Measurements from ENCODE around the gene SLC31A1. TPM values are rescaled to one million over a fixed set of nuclear protein-coding genes. Genes with fewer than 3 reads are reported as not detected.

SLC31A1 gene
- total RNA-seq, 1 experiment from 2014 or later: 17.6 TPM

DNA sequence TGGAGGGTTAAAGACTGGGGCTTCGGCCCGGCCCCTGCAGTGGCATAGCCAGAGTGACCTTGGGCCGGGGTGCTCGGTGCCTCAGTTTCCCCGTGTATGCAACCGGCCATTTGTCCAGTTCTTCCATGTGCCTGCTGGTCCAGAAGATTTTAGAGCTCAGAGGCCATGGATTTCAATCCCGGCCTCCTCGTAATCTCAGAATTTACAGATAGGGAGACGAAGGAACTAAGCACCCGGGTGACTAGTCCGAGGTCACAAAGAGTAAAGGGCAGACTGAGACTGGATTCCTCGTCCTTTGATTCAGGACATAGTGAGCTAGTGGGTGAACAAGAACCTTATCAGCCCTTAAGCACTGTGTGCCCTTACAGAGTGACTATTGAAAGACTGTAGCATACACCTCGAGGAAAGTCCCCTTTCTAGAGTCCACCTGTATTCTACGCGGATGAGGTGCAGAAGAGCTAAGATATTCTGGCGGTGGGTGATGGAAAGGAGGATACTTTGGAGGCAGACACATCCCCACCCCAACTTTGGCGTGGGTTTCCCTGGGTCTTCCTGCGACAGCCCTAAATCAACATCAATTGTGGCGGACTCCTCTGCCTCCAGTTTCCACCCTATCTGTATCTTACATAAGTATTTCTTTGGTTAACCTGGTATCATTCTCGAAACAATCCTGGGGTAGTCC, 597 bp downstream of the SLC31A1 start:
- CTCF ChIA-PET: interaction anchor here (0.6 kb wide), 2 partner anchors 112 to 155 kb away, joined by 3 to 6 read pairs; partner anchors contain the start of gene HDHD3
- BruUV-seq (replicated peaks): TSS peak; percentile 95
- intact Hi-C loops (cut with micrococcal nuclease; ENCODE audit: unreplicated experiment): no loop called here
- H3K9me3 ChIP-seq (ENCODE audit: control insufficient read depth, insufficient read depth, low read depth, low read length): no peaks in the 10 kb centered on the region
- H3K4me3 ChIP-seq (ENCODE audit: low read depth in 2 of 2, low read length in 2 of 2): peak overlapping the region; percentile 95 to 98
- POLR2A ChIA-PET: no interaction called here
- H3K36me3 ChIP-seq (ENCODE audit: control insufficient read depth, insufficient read depth, low read length): no peaks in the 10 kb centered on the region; the same call in 1 of the 2 replicates
- TF ChIP-seq REST (IDR thresholded peaks at IDR 0.05; ENCODE audit: insufficient read depth in 1 of 2, low read depth in 2 of 2, low read length in 1 of 2) (no peak), TCF7L2 (IDR thresholded peaks at IDR 0.05; ENCODE audit: low read depth, low read length) (no peak), SIN3A (IDR thresholded peaks at IDR 0.05; ENCODE audit: borderline replicate concordance, insufficient read depth, low read depth, low read length) (no peak), POLR2AphosphoS5 (IDR thresholded peaks at IDR 0.05; ENCODE audit: low read depth, low read length) (no peak)
- TF ChIP-seq, protein P1, sequence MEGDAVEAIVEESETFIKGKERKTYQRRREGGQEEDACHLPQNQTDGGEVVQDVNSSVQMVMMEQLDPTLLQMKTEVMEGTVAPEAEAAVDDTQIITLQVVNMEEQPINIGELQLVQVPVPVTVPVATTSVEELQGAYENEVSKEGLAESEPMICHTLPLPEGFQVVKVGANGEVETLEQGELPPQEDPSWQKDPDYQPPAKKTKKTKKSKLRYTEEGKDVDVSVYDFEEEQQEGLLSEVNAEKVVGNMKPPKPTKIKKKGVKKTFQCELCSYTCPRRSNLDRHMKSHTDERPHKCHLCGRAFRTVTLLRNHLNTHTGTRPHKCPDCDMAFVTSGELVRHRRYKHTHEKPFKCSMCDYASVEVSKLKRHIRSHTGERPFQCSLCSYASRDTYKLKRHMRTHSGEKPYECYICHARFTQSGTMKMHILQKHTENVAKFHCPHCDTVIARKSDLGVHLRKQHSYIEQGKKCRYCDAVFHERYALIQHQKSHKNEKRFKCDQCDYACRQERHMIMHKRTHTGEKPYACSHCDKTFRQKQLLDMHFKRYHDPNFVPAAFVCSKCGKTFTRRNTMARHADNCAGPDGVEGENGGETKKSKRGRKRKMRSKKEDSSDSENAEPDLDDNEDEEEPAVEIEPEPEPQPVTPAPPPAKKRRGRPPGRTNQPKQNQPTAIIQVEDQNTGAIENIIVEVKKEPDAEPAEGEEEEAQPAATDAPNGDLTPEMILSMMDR (IDR thresholded peaks at IDR 0.05): no peak
- ATAC-seq (peak; percentile 37), DNase-seq (ENCODE audit: low read depth, low spot score) (no peak)
- peaks cover 8% of the 10 kb centered on the region for H3K4me1 ChIP-seq (ENCODE audit: control insufficient read depth, insufficient read depth, low read length)
- no peaks in the 10 kb centered on the region for H3K27me3 ChIP-seq (ENCODE audit: control insufficient read depth, insufficient read depth, low read length)
- H3K27ac ChIP-seq (ENCODE audit: low read length): peak overlapping the region; percentile 81
- in situ Hi-C loops (cut with HindIII; ENCODE audit: low pct_unique_long_range_greater_than_20kb, low sequenced_read_pairs): no loop called here

DNA sequence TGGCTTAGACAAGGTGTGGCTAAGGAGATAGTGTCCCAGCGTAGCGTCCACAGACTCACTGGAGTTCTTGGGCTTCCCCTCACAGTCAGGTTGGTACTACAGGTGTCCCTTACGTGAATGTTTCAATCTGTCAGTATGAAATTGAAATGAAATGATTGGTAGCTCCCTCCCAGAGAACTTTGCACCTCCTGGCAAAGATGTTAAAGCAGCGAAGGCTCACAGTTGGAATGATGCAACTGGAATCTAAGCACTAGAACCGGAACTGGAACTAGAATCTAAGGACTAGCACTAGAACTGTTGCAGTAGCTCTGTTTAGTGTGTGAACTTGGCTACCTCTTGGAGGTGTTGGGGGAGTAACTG, 1.1 kb downstream of the SLC31A1 start:
- Histone ChIP-seq H3K4me1 (ENCODE audit: control insufficient read depth, insufficient read depth, low read length) (peaks cover 8% of the 10 kb centered on the region), H3K9me3 (ENCODE audit: control insufficient read depth, insufficient read depth, low read depth, low read length) (no peaks in the 10 kb centered on the region), H3K27ac (ENCODE audit: low read length) (peak overlapping the region; percentile 81), H3K27me3 (ENCODE audit: control insufficient read depth, insufficient read depth, low read length) (no peaks in the 10 kb centered on the region), H3K4me3 (ENCODE audit: low read depth in 2 of 2, low read length in 2 of 2) (peak overlapping the region; percentile 95 to 98), H3K36me3 (ENCODE audit: control insufficient read depth, insufficient read depth, low read length) (no peaks in the 10 kb centered on the region; the same call in 1 of the 2 replicates)
- CTCF ChIA-PET: interaction anchor here (0.6 kb wide), 1 partner anchor 154 kb away, joined by 3 read pairs; the partner anchor contains the start of gene HDHD3
- intact Hi-C loops (cut with micrococcal nuclease; ENCODE audit: unreplicated experiment) (no loop called here), in situ Hi-C loops (cut with HindIII; ENCODE audit: low pct_unique_long_range_greater_than_20kb, low sequenced_read_pairs) (no loop called here)
- no peak for DNase-seq (ENCODE audit: low read depth, low spot score)
- TF ChIP-seq SIN3A (IDR thresholded peaks at IDR 0.05; ENCODE audit: borderline replicate concordance, insufficient read depth, low read depth, low read length) (no peak), POLR2AphosphoS5 (IDR thresholded peaks at IDR 0.05; ENCODE audit: low read depth, low read length) (no peak), REST (IDR thresholded peaks at IDR 0.05; ENCODE audit: insufficient read depth in 1 of 2, low read depth in 2 of 2, low read length in 1 of 2) (no peak), TCF7L2 (IDR thresholded peaks at IDR 0.05; ENCODE audit: low read depth, low read length) (no peak)
- TF ChIP-seq, protein P1 (IDR thresholded peaks at IDR 0.05): no peak
- no TSS peak for BruUV-seq (replicated peaks)
- no peak for ATAC-seq
- POLR2A ChIA-PET: no interaction called here

Data from Panc1 (cell line).